ENCODE data around the gene MTHFSD. TPM values are rescaled to one million over a fixed set of nuclear protein-coding genes. Genes with fewer than 3 reads are reported as not detected.

Gene MTHFSD
- total and polyA plus RNA-seq, 2 of the 8 experiments (the other 6 are each of a cell fraction or from before 2014, with no cell fraction given) = 7.1 to 9.8 TPM

- DNase-seq (ENCODE audit: low read depth in 1 of 2, low spot score in 2 of 2) = no peak
Observed at GRCh38 chr16:86502856-86503748, 51.9 kb downstream of the MTHFSD start.

More at GRCh38 chr16:86502856-86503748, 51.9 kb downstream of the MTHFSD start:
- no peak overlapping the region for H2BK12ac ChIP-seq (ENCODE audit: low read depth, low read length)
- ChIA-PET CTCF (ENCODE audit: partially characterized antibody) (interaction anchor here (0.5 to 1.5 kb wide), 3 partner anchors 9 to 560 kb away, joined by 3 to 6 read pairs (median 3); no protein-coding TSS in a partner anchor), POLR2A (ENCODE audit: partially characterized antibody) (no interaction called here)
- WGBS, 2 experiments (ENCODE audit: extremely low coverage in 1 of 2, insufficient coverage in 1 of 2, insufficient read length in 1 of 2, insufficient replicate concordance in 2 of 2, low coverage in 1 of 2, low lambda C conversion rate in 2 of 2, missing lambda C conversion rate in 1 of 2) = 11% methylated on average over 20 of the region's 22 CpGs; no CpG with 5 or more reads in 1 of the 2 experiments
- no peak overlapping the region for H2AFZ ChIP-seq (ENCODE audit: low read length)
- no peak overlapping the region for H3K56ac ChIP-seq (replicated peaks; ENCODE audit: insufficient read length, low read depth, low read length)
- no peak for FAIRE-seq
- peaks cover 99 to 100% (median 100%) of the 10 kb centered on the region in 4 experiments for H3K27me3 ChIP-seq (replicated peaks in 1 of 4; ENCODE audit: control insufficient read depth in 3 of 4, extremely low read depth in 1 of 4, insufficient read depth in 3 of 4, low read length in 3 of 4)
- H3K79me1 ChIP-seq (ENCODE audit: low read depth, low read length) = peaks cover 2% of the 10 kb centered on the region
- peak; percentile 74 for TF ChIP-seq RNF2 (IDR thresholded peaks at IDR 0.05; ENCODE audit: borderline replicate concordance, low read depth, low read length, missing control alignments, poor library complexity, severe bottlenecking)
- TF ChIP-seq EZH2 (IDR thresholded peaks at IDR 0.05; ENCODE audit: low read depth, low read length, severe bottlenecking) = peak; percentile 26
- no peak for TF ChIP-seq NRF1 (IDR thresholded peaks at IDR 0.05; ENCODE audit: low read depth, low read length)
- peak; percentile 78 for TF ChIP-seq SUZ12 (IDR thresholded peaks at IDR 0.05; ENCODE audit: low read length)
- TF ChIP-seq CBX8 (IDR thresholded peaks at IDR 0.05; ENCODE audit: borderline replicate concordance, low read depth, low read length) = 0 out of 2 replicates have a peak, but pooled peaks have one; percentile 27
- TF ChIP-seq SIX5 (IDR thresholded peaks at IDR 0.05; ENCODE audit: low read depth, low read length) = no peak
- H3K4ac ChIP-seq (replicated peaks; ENCODE audit: insufficient read length, low read depth, low read length) = no peak overlapping the region
- H3K4me3 ChIP-seq (ENCODE audit: extremely low read depth in 1 of 4, insufficient read depth in 2 of 4, low read depth in 3 of 4, low read length in 4 of 4) = no peak overlapping the region
- H3K4me1 ChIP-seq (replicated peaks in 1 of 4; ENCODE audit: control insufficient read depth in 3 of 4, insufficient read depth in 4 of 4, low read length in 3 of 4) = peaks cover 0 to 26% (median 16%) of the 10 kb centered on the region in 4 experiments; a peak in 6 of 7 replicates
- H4K8ac ChIP-seq (ENCODE audit: extremely low read depth, insufficient read depth, low read length) = no peak overlapping the region
- peaks cover 54 to 61% of the 10 kb centered on the region in 2 experiments for H4K20me1 ChIP-seq (replicated peaks in 1 of 2; ENCODE audit: control insufficient read depth in 1 of 2, insufficient read depth in 2 of 2, low read length in 2 of 2)
- H2BK120ac ChIP-seq (replicated peaks; ENCODE audit: low read depth, low read length) = no peak overlapping the region
- no peak overlapping the region for H3K14ac ChIP-seq (ENCODE audit: insufficient read length)
- no peak overlapping the region for H3K18ac ChIP-seq (ENCODE audit: extremely low read depth, low read length)
- H3K23ac ChIP-seq (ENCODE audit: insufficient read length) = no peak overlapping the region
- no peak overlapping the region for H4K5ac ChIP-seq (ENCODE audit: insufficient read length, low read depth, low read length)
- no peak overlapping the region for H3K9ac ChIP-seq (replicated peaks in 1 of 4; ENCODE audit: extremely low read depth in 1 of 4, low read depth in 3 of 4, low read length in 3 of 4)
- no peak overlapping the region for H3K27ac ChIP-seq (ENCODE audit: low read depth, low read length)
- H3K36me3 ChIP-seq (ENCODE audit: control insufficient read depth in 2 of 4, insufficient read depth in 4 of 4, low read length in 3 of 4) = peaks cover 0 to 4% (median 0%) of the 10 kb centered on the region in 4 experiments; a peak in 1 of 8 replicates
- no peaks in the 10 kb centered on the region; a peak in 1 of 4 replicates for H3K9me3 ChIP-seq (ENCODE audit: insufficient read depth in 2 of 2, low read depth in 1 of 2, low read length in 1 of 2)
- H3K23me2 ChIP-seq (ENCODE audit: low read depth, low read length) = no peaks in the 10 kb centered on the region; the same call in 1 of the 2 replicates
- no peak overlapping the region for H2BK5ac ChIP-seq (ENCODE audit: low read depth, low read length)
- 0 out of 2 replicates have a peak overlapping the region, but pooled peaks have one; percentile 46 for H2BK15ac ChIP-seq (ENCODE audit: low read length)
- no peak overlapping the region for H4K91ac ChIP-seq (replicated peaks; ENCODE audit: insufficient read length, low read length)
- no peak overlapping the region for H2AK5ac ChIP-seq (ENCODE audit: low read depth, low read length)
- no peak overlapping the region for H2BK20ac ChIP-seq (ENCODE audit: low read length)
- H3K4me2 ChIP-seq (ENCODE audit: insufficient read depth in 1 of 2, low read depth in 2 of 2, low read length in 2 of 2) = no peak overlapping the region
- H3K79me2 ChIP-seq (ENCODE audit: control insufficient read depth in 1 of 2, insufficient read depth in 2 of 2, low read length in 2 of 2) = no peaks in the 10 kb centered on the region

Data from H1 (cell line).